ENCODE data around the gene NBEAL2.

Gene NBEAL2

GRCh38 chr3:47010111-47010712, 30.7 kb downstream of the NBEAL2 start:
- peak; percentile 77 for DNase-seq (ENCODE audit: low spot score)
- TF ChIP-seq CTCF (IDR thresholded peaks at IDR 0.05) = no peak
- H3K4me3 ChIP-seq = peak overlapping the region; percentile 79
- H3K27ac ChIP-seq = peak overlapping the region; percentile 88 to 92

- Histone ChIP-seq H3K27ac (peak overlapping the region in 1 of 2 donors; percentile 92), H3K4me3 (no peak overlapping the region)
- no peak for TF ChIP-seq CTCF (IDR thresholded peaks at IDR 0.05)
- DNase-seq (ENCODE audit: low spot score) = no peak
These were observed 31.4 kb downstream of the NBEAL2 start for GRCh38 chr3:47010910-47011309.

GRCh38 chr3:47011371-47011770, 31.9 kb downstream of the NBEAL2 start:
- H3K27ac ChIP-seq = no peak overlapping the region

GRCh38 chr3:47012342-47013230, 33.1 kb downstream of the NBEAL2 start:
- peak; percentile 66 for DNase-seq (ENCODE audit: low spot score)
- Histone ChIP-seq H3K27ac (no peak overlapping the region), H3K4me3 (no peak overlapping the region)
- no peak for TF ChIP-seq CTCF (IDR thresholded peaks at IDR 0.05)

More at GRCh38 chr3:47011371-47011770, 31.9 kb downstream of the NBEAL2 start:
- DNase-seq (ENCODE audit: low spot score) = no peak
- no peak overlapping the region for H3K4me3 ChIP-seq
- TF ChIP-seq CTCF (IDR thresholded peaks at IDR 0.05) = no peak

GRCh38 chr3:47013231-47013630, 33.8 kb downstream of the NBEAL2 start:
- H3K27ac ChIP-seq = no peak overlapping the region
- DNase-seq (ENCODE audit: low spot score) = no peak
- TF ChIP-seq CTCF (IDR thresholded peaks at IDR 0.05) = no peak
- H3K4me3 ChIP-seq = no peak overlapping the region

GRCh38 chr3:47014036-47014435, 34.6 kb downstream of the NBEAL2 start:
- H3K27ac ChIP-seq = no peak overlapping the region
- no peak for DNase-seq (ENCODE audit: low spot score)

More at GRCh38 chr3:47014036-47014435, 34.6 kb downstream of the NBEAL2 start:
- no peak overlapping the region for H3K4me3 ChIP-seq
- TF ChIP-seq CTCF (IDR thresholded peaks at IDR 0.05) = no peak

All from coronary artery (tissue), 2 donors.